A673 (cell line): Measurements from ENCODE around the gene SHISA9. TPM values are rescaled to one million over a fixed set of nuclear protein-coding genes. Genes with fewer than 3 reads are reported as not detected.

Experiments
- BruUV-seq: library from RNA; stranded (reverse); fragments of 400-500 nt; replicated peaks from 2 replicates; lab custom pipeline; 2021; lab: Mats Ljungman, UMichigan
- CTCF ChIA-PET: fragments of 300-600 bp; sonication (Branson Sonifier 250); formaldehyde crosslinking; loops from one replicate; lab custom pipeline; 2022; ENCODE audit warnings: antibody characterized with exemption; lab: Charles Lee
- POLR2A ChIA-PET: fragments of 300-600 bp; sonication (Branson Sonifier 250); formaldehyde crosslinking; loops from one replicate; lab custom pipeline; 2022; ENCODE audit warnings: antibody characterized with exemption; ENCODE audit not compliant: low non-redundant PET; lab: Charles Lee
- DNase-seq: peaks from one replicate; pipeline ENCODE4 v3.0.0-alpha.2; 2015; ENCODE audit warnings: low spot score
- H3K27ac ChIP-seq: fragments of 200-600 bp; sonication (generic); 2 replicates; pipeline ENCODE4 v1.5.1; 2016; ENCODE audit warnings: mixed run types, low read depth, mild to moderate bottlenecking, mixed read lengths, antibody characterized with exemption, low read length; ENCODE audit not compliant: poor library complexity, severe bottlenecking
- H3K27me3 ChIP-seq: fragments of 200-600 bp; sonication (generic); replicated peaks from 2 replicates; pipeline ENCODE4 v1.6.1; 2017; ENCODE audit warnings: mixed run types, low read depth, mild to moderate bottlenecking, mixed read lengths, antibody characterized with exemption, low read length; ENCODE audit not compliant: insufficient read depth, poor library complexity
- H3K36me3 ChIP-seq: fragments of 200-600 bp; sonication (generic); 2 replicates; pipeline ENCODE4 v1.6.1; 2016; ENCODE audit warnings: mixed run types, mild to moderate bottlenecking, mixed read lengths, antibody characterized with exemption, low read length; ENCODE audit not compliant: insufficient read depth, poor library complexity, severe bottlenecking
- H3K4me1 ChIP-seq: fragments of 200-600 bp; sonication (generic); 2 replicates; pipeline ENCODE4 v1.6.1; 2017; ENCODE audit warnings: mixed run types, mild to moderate bottlenecking, mixed read lengths, antibody characterized with exemption, low read length; ENCODE audit not compliant: insufficient read depth, poor library complexity, severe bottlenecking
- H3K4me3 ChIP-seq: fragments of 200-600 bp; sonication (generic); 2 replicates; pipeline ENCODE4 v1.5.1; 2016; ENCODE audit warnings: low read depth, mixed run types, mild to moderate bottlenecking, mixed read lengths, low read length; ENCODE audit not compliant: poor library complexity, severe bottlenecking
- H3K9me3 ChIP-seq: fragments of 200-600 bp; sonication (generic); 2 replicates; pipeline ENCODE4 v1.6.1; 2016; ENCODE audit warnings: mixed run types, low read depth, mild to moderate bottlenecking, mixed read lengths, antibody characterized with exemption, low read length; ENCODE audit not compliant: poor library complexity, severe bottlenecking
- EZH2 ChIP-seq: fragments of 200-600 bp; sonication (generic); IDR thresholded peaks from 2 replicates; pipeline ENCODE4 v1.6.1; 2017; ENCODE audit warnings: borderline replicate concordance, low read depth, mild to moderate bottlenecking, mixed read lengths, antibody characterized with exemption, low read length; ENCODE audit not compliant: poor library complexity, severe bottlenecking
- intact Hi-C: fragments of 100-400 bp; cut with micrococcal nuclease; formaldehyde crosslinking; loops from one replicate; pipeline ENCODE4 v1.10.0; 2022; ENCODE audit not compliant: unreplicated experiment
- total RNA-seq: library from RNA; stranded (reverse); gene quantifications from 2 replicates; pipeline ENCODE4 v1.2.3, GENCODE V29; 2021
- TF ChIP-seq, protein P1 (sequence below): fragments of 300-800, 200-600 bp; sonication (generic); conservative IDR thresholded peaks from 2 replicates; pipeline ENCODE4 v1.5.1; 2017; ENCODE audit warnings: low read depth, mild to moderate bottlenecking, antibody characterized with exemption, low read length, moderate library complexity, mixed read lengths

SHISA9 gene
- total RNA-seq, 1 experiment from 2014 or later, result not detected

DNA sequence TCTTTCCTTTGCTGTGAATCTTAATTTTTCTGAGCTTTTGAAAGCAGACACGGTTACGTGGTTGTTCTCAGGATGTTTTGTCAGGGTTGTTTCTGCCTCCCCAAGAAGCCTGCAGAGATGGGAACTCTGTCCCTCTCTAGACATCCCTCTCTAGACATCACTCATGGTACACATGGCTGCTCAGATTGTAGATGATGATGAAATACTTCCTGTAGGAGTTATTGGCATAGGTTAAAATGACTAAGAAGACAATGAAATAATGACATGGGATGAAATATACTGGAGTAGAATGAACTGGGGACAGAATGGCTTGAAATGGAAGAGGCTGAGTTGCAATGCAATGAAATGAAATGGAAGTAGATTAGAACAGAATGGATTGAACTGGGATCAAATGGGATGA, 253.4 kb downstream of the SHISA9 start:
- Histone ChIP-seq H3K9me3 (peaks cover 3% of the 10 kb centered on the region), H3K4me1 (no peaks in the 10 kb centered on the region), H3K27ac (no peak overlapping the region), H3K36me3 (no peaks in the 10 kb centered on the region), H3K4me3 (no peak overlapping the region), H3K27me3 (no peaks in the 10 kb centered on the region)
- ChIA-PET CTCF (no interaction called here), POLR2A (no interaction called here)
- TF ChIP-seq EZH2, result no peak
- TF ChIP-seq, protein P1, sequence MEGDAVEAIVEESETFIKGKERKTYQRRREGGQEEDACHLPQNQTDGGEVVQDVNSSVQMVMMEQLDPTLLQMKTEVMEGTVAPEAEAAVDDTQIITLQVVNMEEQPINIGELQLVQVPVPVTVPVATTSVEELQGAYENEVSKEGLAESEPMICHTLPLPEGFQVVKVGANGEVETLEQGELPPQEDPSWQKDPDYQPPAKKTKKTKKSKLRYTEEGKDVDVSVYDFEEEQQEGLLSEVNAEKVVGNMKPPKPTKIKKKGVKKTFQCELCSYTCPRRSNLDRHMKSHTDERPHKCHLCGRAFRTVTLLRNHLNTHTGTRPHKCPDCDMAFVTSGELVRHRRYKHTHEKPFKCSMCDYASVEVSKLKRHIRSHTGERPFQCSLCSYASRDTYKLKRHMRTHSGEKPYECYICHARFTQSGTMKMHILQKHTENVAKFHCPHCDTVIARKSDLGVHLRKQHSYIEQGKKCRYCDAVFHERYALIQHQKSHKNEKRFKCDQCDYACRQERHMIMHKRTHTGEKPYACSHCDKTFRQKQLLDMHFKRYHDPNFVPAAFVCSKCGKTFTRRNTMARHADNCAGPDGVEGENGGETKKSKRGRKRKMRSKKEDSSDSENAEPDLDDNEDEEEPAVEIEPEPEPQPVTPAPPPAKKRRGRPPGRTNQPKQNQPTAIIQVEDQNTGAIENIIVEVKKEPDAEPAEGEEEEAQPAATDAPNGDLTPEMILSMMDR, result no peak
- no peak for DNase-seq
- intact Hi-C loops, result no loop called here
- no TSS peak for BruUV-seq

DNA sequence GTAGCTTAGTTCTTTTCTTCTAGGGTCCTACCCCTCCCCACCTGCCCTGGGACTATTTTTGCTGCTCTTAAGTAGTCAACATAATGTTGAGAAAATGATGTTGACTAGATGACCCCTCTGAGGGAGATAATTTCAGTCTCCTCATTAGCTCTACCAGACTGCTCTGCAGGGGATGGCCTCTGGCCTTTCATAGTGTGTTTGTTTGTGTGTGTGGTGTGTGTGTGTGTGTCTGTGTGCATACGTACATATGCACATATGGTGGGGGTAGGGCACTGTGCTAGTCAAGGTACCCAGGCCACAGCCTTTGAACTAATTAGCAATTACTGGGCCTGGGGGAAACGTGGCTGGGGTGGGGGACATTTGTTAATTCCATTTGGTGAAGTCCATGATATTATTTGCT, 254.0 kb downstream of the SHISA9 start:
- H3K27ac ChIP-seq, result no peak overlapping the region
- POLR2A ChIA-PET, result interaction anchor here (0.8 kb wide), 1 partner anchor 205 kb away, joined by 12 read pairs; no protein-coding TSS in a partner anchor
- H3K36me3 ChIP-seq, result no peaks in the 10 kb centered on the region
- intact Hi-C loops, result no loop called here
- no peak for TF ChIP-seq EZH2
- TF ChIP-seq, protein P1, result no peak
- DNase-seq, result no peak
- no peaks in the 10 kb centered on the region for H3K27me3 ChIP-seq
- BruUV-seq, result no TSS peak
- H3K9me3 ChIP-seq, result peaks cover 5% of the 10 kb centered on the region
- no peaks in the 10 kb centered on the region for H3K4me1 ChIP-seq
- CTCF ChIA-PET, result no interaction called here
- no peak overlapping the region for H3K4me3 ChIP-seq

GRCh38 chr16:13155780-13156179, 254.4 kb downstream of the SHISA9 start:
- CTCF ChIA-PET, result no interaction called here
- Histone ChIP-seq H3K27me3 (no peaks in the 10 kb centered on the region), H3K36me3 (no peaks in the 10 kb centered on the region), H3K4me1 (no peaks in the 10 kb centered on the region), H3K27ac (no peak overlapping the region), H3K4me3 (no peak overlapping the region), H3K9me3 (peaks cover 6% of the 10 kb centered on the region)
- POLR2A ChIA-PET, result interaction anchor here (0.8 kb wide), 1 partner anchor 205 kb away, joined by 12 read pairs; no protein-coding TSS in a partner anchor
- intact Hi-C loops, result no loop called here
- TF ChIP-seq, protein P1, result no peak
- TF ChIP-seq EZH2, result no peak
- no peak for DNase-seq
- no TSS peak for BruUV-seq
